GM12864 (cell line): ENCODE measurements around the gene INTS13.

ENCODE experiments used
- DNase-seq: peaks from one replicate; pipeline ENCODE4 v3.0.0-alpha.2; 2011; ENCODE audit warnings: low read depth
- H3K4me3 ChIP-seq: 2 replicates; pipeline ENCODE4 v1.5.1; 2011; ENCODE audit warnings: mild to moderate bottlenecking, low read depth, low read length, control low read depth
- TF ChIP-seq, protein P1 (sequence below): IDR thresholded peaks from 2 replicates; pipeline ENCODE4 v1.5.1; 2011; ENCODE audit warnings: low read depth, mild to moderate bottlenecking, moderate library complexity, low read length, control low read depth, inconsistent platforms; ENCODE audit errors: missing control alignments

Gene INTS13

DNA sequence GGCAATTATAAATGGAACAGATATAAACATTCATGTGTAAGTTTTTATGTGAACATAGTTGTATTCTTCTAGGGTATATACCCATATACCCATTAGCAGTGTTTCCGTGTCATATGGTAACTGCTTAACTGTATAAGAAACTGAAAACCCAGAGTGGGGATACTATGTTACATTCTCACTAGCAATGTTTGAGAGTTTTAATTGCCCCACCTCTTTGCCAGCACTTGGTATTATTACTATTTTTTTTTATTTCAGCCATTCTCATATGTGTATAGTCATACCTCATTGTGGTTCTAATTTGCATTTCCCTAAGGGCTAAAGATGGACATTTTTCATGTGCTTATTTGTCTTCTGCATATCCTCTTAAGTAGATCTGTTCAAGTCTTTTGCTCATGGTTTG, 76.1 kb downstream of the INTS13 start:
- DNase-seq, result no peak
- no peak overlapping the region for H3K4me3 ChIP-seq
- TF ChIP-seq, protein P1, sequence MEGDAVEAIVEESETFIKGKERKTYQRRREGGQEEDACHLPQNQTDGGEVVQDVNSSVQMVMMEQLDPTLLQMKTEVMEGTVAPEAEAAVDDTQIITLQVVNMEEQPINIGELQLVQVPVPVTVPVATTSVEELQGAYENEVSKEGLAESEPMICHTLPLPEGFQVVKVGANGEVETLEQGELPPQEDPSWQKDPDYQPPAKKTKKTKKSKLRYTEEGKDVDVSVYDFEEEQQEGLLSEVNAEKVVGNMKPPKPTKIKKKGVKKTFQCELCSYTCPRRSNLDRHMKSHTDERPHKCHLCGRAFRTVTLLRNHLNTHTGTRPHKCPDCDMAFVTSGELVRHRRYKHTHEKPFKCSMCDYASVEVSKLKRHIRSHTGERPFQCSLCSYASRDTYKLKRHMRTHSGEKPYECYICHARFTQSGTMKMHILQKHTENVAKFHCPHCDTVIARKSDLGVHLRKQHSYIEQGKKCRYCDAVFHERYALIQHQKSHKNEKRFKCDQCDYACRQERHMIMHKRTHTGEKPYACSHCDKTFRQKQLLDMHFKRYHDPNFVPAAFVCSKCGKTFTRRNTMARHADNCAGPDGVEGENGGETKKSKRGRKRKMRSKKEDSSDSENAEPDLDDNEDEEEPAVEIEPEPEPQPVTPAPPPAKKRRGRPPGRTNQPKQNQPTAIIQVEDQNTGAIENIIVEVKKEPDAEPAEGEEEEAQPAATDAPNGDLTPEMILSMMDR, result no peak

DNA sequence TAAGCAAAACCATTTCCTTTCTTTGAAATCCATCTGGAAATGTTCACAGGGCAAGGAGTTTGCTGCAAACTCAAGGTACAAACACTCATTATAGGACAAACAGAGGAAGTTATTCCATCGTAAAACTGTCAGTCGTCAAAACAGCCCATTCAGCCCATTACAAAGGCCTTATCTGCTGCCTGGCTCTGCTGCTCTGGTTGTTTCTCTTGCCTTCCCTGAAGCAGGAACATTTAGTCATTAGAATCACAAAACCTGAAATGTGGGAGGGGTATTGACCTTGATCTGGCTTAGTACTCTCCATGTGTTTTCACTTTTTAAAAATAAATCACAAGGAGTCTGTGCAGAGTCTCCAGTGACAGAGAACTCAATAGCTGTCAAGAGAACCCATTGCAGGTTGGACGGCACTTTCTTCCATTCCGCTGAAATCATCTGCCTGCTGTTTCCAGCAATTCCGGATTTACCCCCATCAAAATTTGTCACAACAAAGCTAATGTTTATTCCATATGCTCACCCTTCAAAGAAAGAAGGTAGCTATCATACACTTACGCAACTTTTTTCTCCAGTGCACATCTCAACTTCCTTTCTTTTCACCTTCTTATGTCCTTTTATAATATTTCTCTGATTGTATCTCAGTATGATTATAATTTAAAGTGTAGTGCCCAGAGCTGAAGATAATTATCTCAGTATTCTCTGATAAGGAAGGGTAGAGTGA, 80.2 kb downstream of the INTS13 start:
- no peak for DNase-seq
- TF ChIP-seq, protein P1, result no peak
- H3K4me3 ChIP-seq, result no peak overlapping the region

DNA sequence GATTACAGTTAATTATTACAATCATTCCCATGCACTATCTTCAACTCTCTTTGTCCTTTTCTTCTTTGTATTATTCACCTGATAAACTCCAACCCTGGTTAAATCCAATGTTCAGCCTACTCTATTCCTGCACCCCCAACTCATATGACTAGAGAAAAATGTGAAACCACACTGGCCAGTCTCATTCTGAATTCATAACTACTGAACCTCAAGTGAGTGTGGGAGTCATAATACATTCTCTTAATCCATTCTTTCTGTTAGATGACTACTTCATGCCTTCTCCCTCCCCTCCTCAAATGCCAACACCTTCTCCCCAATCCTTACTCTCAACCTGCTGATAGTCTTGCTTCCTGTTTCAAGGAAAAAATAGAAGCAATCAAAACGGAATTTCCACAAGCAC, 82.4 kb downstream of the INTS13 start:
- H3K4me3 ChIP-seq, result no peak overlapping the region
- TF ChIP-seq, protein P1, result no peak
- no peak for DNase-seq
